SK-N-SH treated with all-trans-retinoic acid at 6 μM for 48 hours (cell line): ENCODE results near the gene DOC2B.
"Not testable (repeated sequence)": the region's sequence is repeated elsewhere in the genome, so short reads cannot be mapped to it uniquely, and the experiment has no call there.

Experiments
- ATAC-seq: fragments of 200-7000 bp; cut with Tn5 transposase; 3 replicates; pipeline ENCODE4 v1.9.1; 2020; ENCODE audit warnings: mild to moderate bottlenecking, moderate library complexity
- ARNTL ChIP-seq: fragments of 450-650 bp; formaldehyde crosslinking; IDR thresholded peaks from 2 replicates; pipeline ENCODE4 v1.5.0; 2020; ENCODE audit warnings: low read depth, mild to moderate bottlenecking, moderate library complexity, borderline replicate concordance
- BACH2 ChIP-seq: fragments of 250-450 bp; sonication (Bioruptor Pico); IDR thresholded peaks from 2 replicates; pipeline ENCODE4 v1.9.0; 2021; ENCODE audit warnings: mild to moderate bottlenecking, borderline replicate concordance
- CREB5 ChIP-seq: fragments of 250-450 bp; sonication (Bioruptor Pico); IDR thresholded peaks from 2 replicates; pipeline ENCODE4 v1.5.1; 2020; ENCODE audit warnings: low read depth, mild to moderate bottlenecking, moderate library complexity
- CSDC2 ChIP-seq: fragments of 250-450 bp; sonication (Bioruptor Pico); IDR thresholded peaks from 2 replicates; pipeline ENCODE4 v1.5.0; 2020; ENCODE audit warnings: mild to moderate bottlenecking, moderate library complexity
- CSRNP3 ChIP-seq: fragments of 250-450 bp; sonication (Bioruptor Pico); IDR thresholded peaks from 2 replicates; pipeline ENCODE4 v1.5.1; 2021; ENCODE audit warnings: mild to moderate bottlenecking, moderate library complexity
- ESRRG ChIP-seq: fragments of 250-450 bp; sonication (Bioruptor Pico); IDR thresholded peaks from 2 replicates; pipeline ENCODE4 v1.6.1; 2021; ENCODE audit warnings: mild to moderate bottlenecking
- GLIS3 ChIP-seq: fragments of 250-450 bp; sonication (Bioruptor Pico); IDR thresholded peaks from 2 replicates; pipeline ENCODE4 v1.5.0; 2020; ENCODE audit warnings: mild to moderate bottlenecking, moderate library complexity
- OSR1 ChIP-seq: fragments of 250-450 bp; sonication (Bioruptor Pico); IDR thresholded peaks from 2 replicates; pipeline ENCODE4 v1.8.0; 2022; ENCODE audit warnings: moderate library complexity, mild to moderate bottlenecking, inconsistent platforms
- PATZ1 ChIP-seq: fragments of 250-450 bp; sonication (Bioruptor Pico); IDR thresholded peaks from 2 replicates; pipeline ENCODE4 v1.8.0; 2020; ENCODE audit warnings: mild to moderate bottlenecking, moderate library complexity, borderline replicate concordance
- POU6F1 ChIP-seq: fragments of 250-450 bp; sonication (Bioruptor Pico); IDR thresholded peaks from 2 replicates; pipeline ENCODE4 v1.8.0; 2021; ENCODE audit warnings: low read depth, mild to moderate bottlenecking, moderate library complexity, borderline replicate concordance
- PPARA ChIP-seq: fragments of 250-450 bp; sonication (Bioruptor Pico); IDR thresholded peaks from 2 replicates; pipeline ENCODE4 v1.5.0; 2020; ENCODE audit warnings: mild to moderate bottlenecking, borderline replicate concordance
- SNAI2 ChIP-seq: fragments of 250-450 bp; sonication (Bioruptor Pico); IDR thresholded peaks from 2 replicates; pipeline ENCODE4 v1.5.0; 2020; ENCODE audit warnings: mild to moderate bottlenecking, moderate library complexity
- TCF4 ChIP-seq: fragments of 250-450 bp; sonication (Bioruptor Pico); IDR thresholded peaks from 2 replicates; pipeline ENCODE4 v1.8.0; 2021; ENCODE audit warnings: mild to moderate bottlenecking, moderate library complexity, borderline replicate concordance
- TOX ChIP-seq: fragments of 250-450 bp; sonication (Bioruptor Pico); IDR thresholded peaks from 2 replicates; pipeline ENCODE4 v1.8.0; 2021; ENCODE audit warnings: mild to moderate bottlenecking, moderate library complexity, borderline replicate concordance
- TSHZ2 ChIP-seq: fragments of 250-450 bp; sonication (Bioruptor Pico); IDR thresholded peaks from 2 replicates; pipeline ENCODE4 v1.5.0; 2020; ENCODE audit warnings: mild to moderate bottlenecking, moderate library complexity
- ZC3H10 ChIP-seq: fragments of 250-450 bp; sonication (Bioruptor Pico); IDR thresholded peaks from 2 replicates; pipeline ENCODE4 v1.5.1; 2021; ENCODE audit warnings: mild to moderate bottlenecking, moderate library complexity
- ZFP3 ChIP-seq: fragments of 250-450 bp; sonication (Bioruptor Pico); IDR thresholded peaks from 2 replicates; pipeline ENCODE4 v1.5.0; 2020; ENCODE audit warnings: mild to moderate bottlenecking, moderate library complexity
- ZFP30 ChIP-seq: fragments of 450-650 bp; formaldehyde crosslinking; IDR thresholded peaks from 2 replicates; pipeline ENCODE4 v1.5.0; 2022; ENCODE audit warnings: mild to moderate bottlenecking, moderate library complexity
- ZNF565 ChIP-seq: fragments of 450-650 bp; formaldehyde crosslinking; conservative IDR thresholded peaks from 2 replicates; pipeline ENCODE4 v1.5.0; 2020; ENCODE audit warnings: low read depth, mild to moderate bottlenecking, moderate library complexity
- ZNF70 ChIP-seq: fragments of 450-650 bp; formaldehyde crosslinking; IDR thresholded peaks from 2 replicates; pipeline ENCODE4 v1.5.0; 2020; ENCODE audit warnings: mild to moderate bottlenecking, moderate library complexity
- ZNF8 ChIP-seq: fragments of 450-650 bp; formaldehyde crosslinking; IDR thresholded peaks from 2 replicates; pipeline ENCODE4 v1.5.0; 2020; ENCODE audit warnings: mild to moderate bottlenecking, moderate library complexity

The DOC2B gene

GRCh38 chr17:205148-205669 lies 23.8 kb upstream of the DOC2B start:
- TF ChIP-seq TSHZ2 (CRISPR knock-in tag) (no peak), CSRNP3 (CRISPR knock-in tag) (no peak), TCF4 (CRISPR knock-in tag) (no peak)
- no peak for ATAC-seq

GRCh38 chr17:204427-205147 lies 23.1 kb upstream of the DOC2B start:
- no peak for ATAC-seq
- TF ChIP-seq ZC3H10 (CRISPR knock-in tag) (no peak), TOX (CRISPR knock-in tag) (no peak), ARNTL (no peak), CSRNP3 (CRISPR knock-in tag) (no peak), PPARA (CRISPR knock-in tag) (no peak), BACH2 (CRISPR knock-in tag) (no peak), ZFP30 (CRISPR knock-in tag) (no peak), POU6F1 (CRISPR knock-in tag) (no peak)

- ATAC-seq = no peak
- TF ChIP-seq CSDC2 (no peak), ZNF8 (no peak), PATZ1 (CRISPR knock-in tag) (no peak), ZC3H10 (CRISPR knock-in tag) (no peak), TCF4 (CRISPR knock-in tag) (no peak)
Observed at GRCh38 chr17:202501-202951, 21.1 kb upstream of the DOC2B start.

- ATAC-seq = not testable (repeated sequence)
Observed at GRCh38 chr17:201736-202135, 20.3 kb upstream of the DOC2B start.

GRCh38 chr17:201257-201656 lies 19.8 kb upstream of the DOC2B start:
- not testable (repeated sequence) for ATAC-seq

GRCh38 chr17:200586-200985 lies 19.1 kb upstream of the DOC2B start:
- TF ChIP-seq ZNF565 (CRISPR knock-in tag) (no peak), SNAI2 (no peak), CREB5 (CRISPR knock-in tag) (no peak), ZNF8 (no peak), ESRRG (no peak), OSR1 (CRISPR knock-in tag) (no peak), TOX (CRISPR knock-in tag) (no peak), ZNF70 (CRISPR knock-in tag) (no peak), GLIS3 (no peak), CSDC2 (no peak), BACH2 (CRISPR knock-in tag) (no peak), ZFP3 (CRISPR knock-in tag) (no peak)
- ATAC-seq = no peak
